GM19035 (cell line): Measurements from ENCODE around the gene HRH2.
"Not testable (repeated sequence)": the region's sequence is repeated elsewhere in the genome, so short reads cannot be mapped to it uniquely, and the experiment has no call there.

Experiments used
- ATAC-seq: cut with Tn5 transposase; IDR thresholded peaks from one replicate; pipeline ENCODE4 v1.9.1; 2021; ENCODE audit not compliant: unreplicated experiment

HRH2 gene

GRCh38 chr5:175735701-175736100 lies 77.8 kb downstream of the HRH2 start:
- ATAC-seq: no peak

- ATAC-seq: no peak
These were observed 78.8 kb downstream of the HRH2 start for GRCh38 chr5:175736652-175737051.

- no peak for ATAC-seq
These were observed 79.6 kb downstream of the HRH2 start for GRCh38 chr5:175737481-175737880.

GRCh38 chr5:175738126-175738525 lies 80.3 kb downstream of the HRH2 start:
- no peak for ATAC-seq

- ATAC-seq: no peak
These were observed 80.8 kb downstream of the HRH2 start for GRCh38 chr5:175738602-175739133.

GRCh38 chr5:175740014-175740413 lies 82.1 kb downstream of the HRH2 start:
- no peak for ATAC-seq

GRCh38 chr5:175741556-175741955 lies 83.7 kb downstream of the HRH2 start:
- no peak for ATAC-seq

- ATAC-seq: no peak
These were observed 84.6 kb downstream of the HRH2 start for GRCh38 chr5:175742290-175742994.

GRCh38 chr5:175743676-175744210 lies 85.9 kb downstream of the HRH2 start:
- ATAC-seq: no peak

GRCh38 chr5:175745210-175745609 lies 87.3 kb downstream of the HRH2 start:
- no peak for ATAC-seq

GRCh38 chr5:175746851-175747250 lies 89.0 kb downstream of the HRH2 start:
- ATAC-seq: no peak

GRCh38 chr5:175747539-175748060 lies 89.7 kb downstream of the HRH2 start:
- no peak for ATAC-seq

- ATAC-seq: no peak
These were observed 90.8 kb downstream of the HRH2 start for GRCh38 chr5:175748650-175749049.

GRCh38 chr5:175749591-175749990 lies 91.7 kb downstream of the HRH2 start:
- no peak for ATAC-seq

- no peak for ATAC-seq
These were observed 92.7 kb downstream of the HRH2 start for GRCh38 chr5:175750511-175750931.

GRCh38 chr5:175751369-175751768 lies 93.5 kb downstream of the HRH2 start:
- ATAC-seq: no peak

GRCh38 chr5:175752826-175753535 lies 95.1 kb downstream of the HRH2 start:
- no peak for ATAC-seq

- no peak for ATAC-seq
These were observed 95.9 kb downstream of the HRH2 start for GRCh38 chr5:175753536-175754402.

- ATAC-seq: not testable (repeated sequence)
These were observed 102.1 kb downstream of the HRH2 start for GRCh38 chr5:175759991-175760390.
